ENCODE measurements around the gene ERVK3-1. TPM values are rescaled to one million over a fixed set of nuclear protein-coding genes. Genes with fewer than 3 reads are reported as not detected.
"Not testable (repeated sequence)": the region's sequence is repeated elsewhere in the genome, so short reads cannot be mapped to it uniquely, and the experiment has no call there.

ERVK3-1 gene
- total RNA-seq, 2 donors from 2014 or later = 19.9 to 22.8 TPM

- DNase-seq = no peak
- ATAC-seq = no peak
- intact Hi-C loops (cut with DNase I) = no loop called here
Measured at GRCh38 chr19:58334691-58335249, 29.6 kb downstream of the ERVK3-1 start.

GRCh38 chr19:58335630-58336029 is 30.5 kb downstream of the ERVK3-1 start:
- intact Hi-C loops (cut with DNase I) = no loop called here
- ATAC-seq (no peak), DNase-seq (no peak)

GRCh38 chr19:58336216-58336615 is 31.0 kb downstream of the ERVK3-1 start:
- DNase-seq = no peak
- no peak for ATAC-seq

GRCh38 chr19:58336820-58337219 is 31.6 kb downstream of the ERVK3-1 start:
- intact Hi-C loops (cut with DNase I) = no loop called here
- ATAC-seq (no peak), DNase-seq (no peak)

More at GRCh38 chr19:58336216-58336615, 31.0 kb downstream of the ERVK3-1 start:
- intact Hi-C loops (cut with DNase I) = no loop called here

GRCh38 chr19:58338336-58338735 is 33.2 kb downstream of the ERVK3-1 start:
- no peak for DNase-seq
- intact Hi-C loops (cut with DNase I) = no loop called here
- no peak for ATAC-seq

GRCh38 chr19:58338825-58339558 is 33.8 kb downstream of the ERVK3-1 start:
- intact Hi-C loops (cut with DNase I) = no loop called here
- no peak for DNase-seq
- ATAC-seq = peak in 1 of 2 donors; percentile 12

- no peak for ATAC-seq
- intact Hi-C loops (cut with DNase I) = no loop called here
- DNase-seq = no peak
Measured at GRCh38 chr19:58345558-58345957, 40.4 kb downstream of the ERVK3-1 start.

GRCh38 chr19:58346961-58347929 is 42.1 kb downstream of the ERVK3-1 start:
- peak; percentile 63 for DNase-seq

GRCh38 chr19:58348080-58348479 is 42.9 kb downstream of the ERVK3-1 start:
- ATAC-seq; DNase-seq; intact Hi-C loops (cut with DNase I): not testable (repeated sequence)

More at GRCh38 chr19:58346961-58347929, 42.1 kb downstream of the ERVK3-1 start:
- intact Hi-C loops (cut with DNase I) = no loop called here
- ATAC-seq = peak; percentile 98

- DNase-seq = no peak
- intact Hi-C loops (cut with DNase I) = no loop called here
- no peak for ATAC-seq
Measured at GRCh38 chr19:58349590-58349989, 44.4 kb downstream of the ERVK3-1 start.

GRCh38 chr19:58350001-58350861 is 45.1 kb downstream of the ERVK3-1 start:
- no peak for DNase-seq
- no peak for ATAC-seq

GRCh38 chr19:58350871-58351557 is 45.8 kb downstream of the ERVK3-1 start:
- ATAC-seq = no peak
- intact Hi-C loops (cut with DNase I) = no loop called here
- DNase-seq = no peak

More at GRCh38 chr19:58350001-58350861, 45.1 kb downstream of the ERVK3-1 start:
- intact Hi-C loops (cut with DNase I) = no loop called here

GRCh38 chr19:58351558-58351878 is 46.3 kb downstream of the ERVK3-1 start:
- intact Hi-C loops (cut with DNase I) = no loop called here
- DNase-seq (no peak), ATAC-seq (no peak)

- ATAC-seq = no peak
- intact Hi-C loops (cut with DNase I) = no loop called here
- DNase-seq = no peak
Measured at GRCh38 chr19:58351990-58352755, 47.0 kb downstream of the ERVK3-1 start.

GRCh38 chr19:58352760-58353671 is 47.8 kb downstream of the ERVK3-1 start, which contains the start of gene A1BG:
TSS of gene A1BG (minus strand) at chr19:58353492. CDS start at chr19:58353437, 55 bp downstream.
- DNase-seq = no peak
- no peak for ATAC-seq
- intact Hi-C loops (cut with DNase I) = no loop called here

GRCh38 chr19:58353717-58354477 is 48.7 kb downstream of the ERVK3-1 start:
- DNase-seq (no peak), ATAC-seq (no peak)
- intact Hi-C loops (cut with DNase I) = no loop called here
